Fibroblast of skin of right quadriceps (primary cell): Measurements from ENCODE around the gene UGT3A1.
"Not testable (repeated sequence)": the region's sequence is repeated elsewhere in the genome, so short reads cannot be mapped to it uniquely, and the experiment has no call there.

ENCODE experiments used
- DNase-seq: peaks from one replicate; pipeline ENCODE4 v3.0.0-alpha.2; 2013

The UGT3A1 gene, protein sequence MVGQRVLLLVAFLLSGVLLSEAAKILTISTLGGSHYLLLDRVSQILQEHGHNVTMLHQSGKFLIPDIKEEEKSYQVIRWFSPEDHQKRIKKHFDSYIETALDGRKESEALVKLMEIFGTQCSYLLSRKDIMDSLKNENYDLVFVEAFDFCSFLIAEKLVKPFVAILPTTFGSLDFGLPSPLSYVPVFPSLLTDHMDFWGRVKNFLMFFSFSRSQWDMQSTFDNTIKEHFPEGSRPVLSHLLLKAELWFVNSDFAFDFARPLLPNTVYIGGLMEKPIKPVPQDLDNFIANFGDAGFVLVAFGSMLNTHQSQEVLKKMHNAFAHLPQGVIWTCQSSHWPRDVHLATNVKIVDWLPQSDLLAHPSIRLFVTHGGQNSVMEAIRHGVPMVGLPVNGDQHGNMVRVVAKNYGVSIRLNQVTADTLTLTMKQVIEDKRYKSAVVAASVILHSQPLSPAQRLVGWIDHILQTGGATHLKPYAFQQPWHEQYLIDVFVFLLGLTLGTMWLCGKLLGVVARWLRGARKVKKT

DNA sequence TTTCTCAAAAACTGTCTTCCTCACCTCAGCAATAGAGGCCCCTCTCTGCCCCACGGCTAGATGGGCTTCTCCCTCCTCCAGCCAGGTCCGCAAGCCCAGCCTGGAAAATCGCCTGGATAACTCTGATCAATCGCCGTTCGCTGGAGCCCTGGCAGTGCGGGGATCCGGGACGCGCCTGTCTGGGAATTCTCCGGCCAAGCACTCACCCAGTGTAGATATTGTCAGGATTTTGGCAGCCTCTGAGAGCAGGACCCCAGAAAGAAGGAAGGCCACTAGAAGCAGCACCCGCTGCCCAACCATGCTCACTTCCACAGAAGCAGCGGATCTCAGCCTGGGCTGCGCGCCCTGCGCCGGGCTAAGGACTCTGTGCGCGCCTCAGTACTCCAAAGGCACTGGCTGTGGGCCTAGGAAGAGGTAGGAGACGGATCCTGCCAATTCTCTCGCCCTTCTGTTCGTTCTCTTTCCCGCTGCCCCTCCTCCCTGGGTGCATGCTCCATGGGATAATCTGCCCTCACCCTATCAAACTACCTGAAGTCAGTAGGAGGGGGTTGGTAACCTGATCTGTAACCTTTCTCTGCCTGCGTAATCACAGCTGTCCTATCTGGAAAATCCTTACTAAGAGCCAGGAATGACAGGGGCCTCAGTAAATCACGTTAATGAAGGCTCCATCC is at the start of gene UGT3A1:
Gene UGT3A1 (minus strand): TSS at position 450 of the 671 bp plus-strand sequence. CDS start 150 bp downstream, at position 300.
- no peak for DNase-seq

DNA sequence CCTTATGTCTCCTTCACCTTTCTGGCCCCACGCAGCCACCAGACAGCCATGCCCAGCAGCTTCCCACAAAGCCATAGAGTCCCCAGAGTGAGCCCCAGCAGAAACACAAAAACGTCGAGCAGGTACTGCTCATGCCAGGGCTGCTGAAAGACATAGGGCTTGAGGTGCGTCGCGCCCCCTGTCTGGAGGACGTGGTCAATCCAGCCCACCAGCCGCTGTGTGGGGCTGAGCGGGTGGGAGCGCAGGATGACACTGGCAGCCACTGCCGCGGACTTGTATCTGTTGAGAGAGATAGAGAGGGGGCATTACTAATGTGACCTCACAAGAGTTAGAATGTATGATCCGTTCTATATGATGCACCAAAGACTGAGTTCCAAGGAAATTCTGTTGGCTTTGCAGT is 44.5 kb upstream of the UGT3A1 start:
- DNase-seq, result no peak

- DNase-seq, result not testable (repeated sequence)
Measured at GRCh38 chr5:36034536-36035134, 43.4 kb upstream of the UGT3A1 start.

- DNase-seq, result no peak
Measured at GRCh38 chr5:36033486-36033885, 42.3 kb upstream of the UGT3A1 start.

GRCh38 chr5:36033047-36033446 is 41.9 kb upstream of the UGT3A1 start:
- DNase-seq, result no peak

DNA sequence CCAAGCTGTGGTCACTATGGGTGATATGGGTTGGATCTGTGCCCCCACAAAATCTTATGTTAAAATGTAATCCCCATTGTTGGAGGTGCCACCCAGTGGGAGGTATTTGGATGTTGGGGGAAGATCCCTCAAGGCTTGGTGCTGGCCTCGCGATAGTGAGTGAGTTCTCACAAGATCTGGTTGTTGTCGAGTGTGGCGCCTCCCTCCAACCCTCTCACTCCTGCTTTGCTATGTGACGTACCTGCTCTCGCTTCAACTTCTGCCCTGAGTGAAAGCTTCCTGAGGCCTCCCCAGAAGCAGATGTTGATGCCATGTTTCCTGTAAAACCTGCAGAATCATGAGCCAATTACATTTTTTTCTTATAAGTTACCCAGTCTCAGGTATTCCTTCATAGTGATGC is 40.0 kb upstream of the UGT3A1 start:
- DNase-seq, result no peak

DNA sequence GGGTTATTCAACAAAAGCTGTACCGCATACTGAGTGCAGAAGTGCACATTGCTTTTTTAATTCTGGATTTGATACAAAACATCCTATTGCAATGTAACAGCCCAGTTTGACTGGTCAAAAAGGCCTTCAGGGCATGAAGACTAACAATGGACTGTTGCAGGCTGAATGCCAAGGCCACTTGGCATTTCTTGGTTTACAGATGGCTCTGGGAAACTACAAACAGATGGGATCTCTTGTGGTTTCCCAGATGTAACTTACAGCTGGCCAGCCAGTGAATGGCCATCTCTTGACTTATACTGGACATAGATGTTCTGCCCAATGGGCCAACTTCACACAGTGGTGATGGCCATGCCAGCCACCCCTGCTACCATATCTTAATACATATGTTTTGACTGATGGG is 38.7 kb upstream of the UGT3A1 start:
- no peak for DNase-seq

DNA sequence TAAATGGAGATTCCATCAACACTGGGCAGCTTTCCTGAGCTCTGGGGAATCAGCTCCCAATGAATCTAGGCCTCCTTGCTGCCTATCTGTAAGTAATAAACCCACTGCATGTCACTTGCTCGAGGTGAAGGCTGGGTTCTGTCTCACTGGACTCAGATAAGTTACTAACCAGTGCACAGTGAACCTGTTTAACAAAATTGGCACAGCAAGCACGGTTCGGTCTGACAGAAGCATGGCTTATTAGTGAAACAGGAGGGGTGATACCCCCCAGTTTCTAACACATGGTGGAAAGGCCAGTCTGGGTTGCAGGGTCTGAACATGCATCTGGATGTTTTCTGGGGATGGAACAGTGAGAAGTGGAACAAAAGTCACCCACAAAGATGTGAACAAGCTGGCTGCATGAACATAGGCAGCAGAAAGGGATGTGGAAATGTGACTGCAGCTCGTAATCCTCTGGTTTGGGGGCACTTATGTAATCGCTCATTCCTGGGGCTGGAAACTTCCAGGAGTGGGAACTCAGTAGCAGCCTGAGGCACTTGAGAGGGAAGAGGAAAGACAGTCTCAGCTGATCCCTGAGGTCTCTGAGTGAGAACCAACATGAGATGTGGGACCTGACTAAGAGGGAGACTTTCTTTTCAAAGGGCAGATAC is 37.8 kb upstream of the UGT3A1 start:
- no peak for DNase-seq

- DNase-seq, result no peak
Measured at GRCh38 chr5:36027711-36028110, 36.5 kb upstream of the UGT3A1 start.

- DNase-seq, result no peak
Measured at GRCh38 chr5:36026706-36027465, 35.7 kb upstream of the UGT3A1 start.

GRCh38 chr5:36022246-36022645 is 31.1 kb upstream of the UGT3A1 start:
- not testable (repeated sequence) for DNase-seq

- DNase-seq, result not testable (repeated sequence)
Measured at GRCh38 chr5:36019584-36019983, 28.4 kb upstream of the UGT3A1 start.

DNA sequence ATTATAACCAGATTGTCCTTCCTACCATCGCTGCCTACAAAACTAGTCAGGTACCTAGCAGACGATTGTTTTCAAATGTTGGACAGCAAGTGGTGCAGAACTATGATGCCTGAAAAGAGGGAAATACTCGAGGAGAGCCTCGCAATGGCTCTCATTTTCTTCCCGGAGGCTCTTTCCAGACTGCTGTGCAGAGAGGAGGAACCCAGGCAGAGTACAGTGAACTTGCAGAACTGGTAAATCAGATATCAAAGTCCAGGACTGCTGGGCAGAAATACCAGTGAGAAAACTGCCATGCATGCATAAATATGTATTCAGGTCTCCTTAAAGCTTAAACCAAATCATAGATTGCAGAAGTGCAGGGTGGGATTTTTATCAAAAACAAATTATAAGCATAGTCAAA is 26.4 kb upstream of the UGT3A1 start:
- no peak for DNase-seq

- no peak for DNase-seq
Measured at GRCh38 chr5:36017004-36017403, 25.8 kb upstream of the UGT3A1 start.

DNA sequence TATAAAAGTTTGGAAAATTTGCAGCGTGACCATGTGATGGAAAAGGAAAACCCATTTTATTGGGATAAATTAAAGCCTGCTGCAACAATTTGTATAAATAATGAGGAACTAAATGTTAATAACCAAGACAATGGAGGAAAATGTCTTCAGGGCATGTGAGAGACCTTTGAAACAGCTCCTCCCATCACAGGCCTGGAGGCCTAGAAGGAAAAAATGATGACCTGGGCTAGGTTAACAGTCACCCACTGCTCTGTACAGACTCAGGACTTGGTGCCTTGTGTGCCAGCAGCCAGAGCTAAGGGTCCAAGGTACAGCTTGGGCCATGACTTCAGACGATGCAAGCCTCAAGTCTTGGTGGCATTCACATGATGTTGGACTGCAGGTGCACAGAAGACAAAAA is 22.0 kb upstream of the UGT3A1 start:
- DNase-seq, result no peak

DNA sequence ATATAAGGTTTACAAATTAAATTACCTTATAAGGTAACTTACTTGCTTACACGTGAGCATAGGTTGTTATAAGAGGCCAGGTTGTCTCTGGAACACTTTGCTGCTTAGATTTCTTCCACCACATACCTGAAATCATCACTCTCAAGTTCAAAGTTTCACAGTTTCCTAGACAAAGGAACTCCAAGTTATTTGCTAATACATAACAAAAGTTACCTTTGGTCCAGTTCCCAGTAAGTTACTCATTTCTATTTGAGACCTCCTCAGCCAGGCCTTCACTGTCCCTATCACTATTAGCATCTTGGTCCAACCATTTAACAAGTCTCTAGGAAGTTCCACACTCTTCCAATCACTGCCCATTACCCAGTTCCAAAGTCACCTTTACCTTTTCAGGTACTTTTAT is 18.5 kb upstream of the UGT3A1 start:
- no peak for DNase-seq

DNA sequence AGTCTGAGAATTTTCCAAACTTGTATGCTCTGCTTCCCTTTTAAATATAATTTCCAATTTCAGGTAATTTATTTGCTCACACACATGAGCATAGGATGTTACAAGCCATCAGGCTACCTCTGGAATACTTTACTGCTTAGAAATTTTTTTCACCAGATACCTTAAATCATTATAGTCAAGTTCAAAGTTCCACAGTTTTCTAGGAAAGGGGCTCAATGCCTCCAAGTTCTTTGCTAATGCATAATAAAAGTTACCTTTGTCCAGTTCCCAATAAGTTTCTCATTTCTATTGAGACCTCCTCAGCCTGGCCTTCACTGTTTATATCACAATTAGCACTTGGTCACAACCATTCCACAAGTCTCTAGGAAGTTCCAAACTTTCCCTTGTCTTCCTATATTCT is 16.2 kb upstream of the UGT3A1 start:
- no peak for DNase-seq

DNA sequence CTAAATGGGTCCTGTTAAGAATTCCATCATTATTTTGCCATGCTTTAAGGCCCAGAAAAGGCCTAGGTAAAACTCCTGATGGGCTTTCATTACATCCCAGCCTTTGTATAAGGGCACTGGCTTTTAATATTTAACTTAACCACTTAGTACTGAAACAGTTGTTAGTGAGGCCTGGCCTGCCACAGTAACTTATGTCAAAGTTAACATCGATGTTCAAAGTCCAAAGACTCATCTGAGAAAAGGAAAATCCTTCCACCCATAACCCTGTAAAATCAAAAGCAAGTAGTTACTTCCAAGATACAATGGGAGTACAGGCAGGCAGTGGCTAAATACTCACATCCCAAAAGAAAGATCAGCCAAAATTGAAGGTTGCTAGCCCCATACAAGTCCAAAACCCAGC is 15.0 kb upstream of the UGT3A1 start:
- DNase-seq, result no peak

DNA sequence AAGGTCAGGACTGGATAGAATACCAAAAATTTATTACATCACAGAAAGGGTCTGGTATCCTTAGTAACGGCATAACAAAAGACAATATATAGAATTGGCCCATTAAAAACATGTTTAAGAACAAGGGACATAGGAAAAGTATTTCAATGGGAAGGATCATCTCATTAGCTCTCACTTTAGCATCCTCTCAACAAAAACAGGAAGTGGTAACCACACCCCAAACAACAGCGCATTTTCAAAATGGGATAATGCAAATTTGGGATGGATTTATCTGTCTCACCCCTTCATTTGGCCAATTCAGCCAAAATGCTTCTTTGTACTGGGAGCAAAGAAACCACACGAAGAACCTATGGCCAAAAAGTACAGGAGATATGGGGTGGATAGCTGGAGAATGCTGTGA is 9.8 kb upstream of the UGT3A1 start:
- DNase-seq, result no peak

DNA sequence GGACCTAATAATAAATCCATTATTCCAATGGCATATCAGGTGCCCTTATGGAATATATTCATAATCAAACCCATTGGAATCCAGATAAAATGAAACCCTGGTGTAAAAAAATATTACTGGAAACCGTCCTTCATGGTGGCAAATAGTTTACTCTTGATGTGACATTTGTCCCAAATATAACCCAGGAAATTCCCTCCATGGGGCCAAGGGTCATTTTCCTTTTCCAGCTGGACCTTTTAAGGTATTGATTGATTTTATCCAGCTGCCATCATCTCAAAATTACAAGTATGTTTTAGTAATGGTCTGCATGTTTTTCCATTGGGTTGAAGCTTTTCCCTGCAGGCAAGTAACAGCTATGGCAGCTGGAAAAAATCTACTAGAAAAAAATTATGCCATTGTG is 8.4 kb upstream of the UGT3A1 start:
- DNase-seq, result no peak

DNA sequence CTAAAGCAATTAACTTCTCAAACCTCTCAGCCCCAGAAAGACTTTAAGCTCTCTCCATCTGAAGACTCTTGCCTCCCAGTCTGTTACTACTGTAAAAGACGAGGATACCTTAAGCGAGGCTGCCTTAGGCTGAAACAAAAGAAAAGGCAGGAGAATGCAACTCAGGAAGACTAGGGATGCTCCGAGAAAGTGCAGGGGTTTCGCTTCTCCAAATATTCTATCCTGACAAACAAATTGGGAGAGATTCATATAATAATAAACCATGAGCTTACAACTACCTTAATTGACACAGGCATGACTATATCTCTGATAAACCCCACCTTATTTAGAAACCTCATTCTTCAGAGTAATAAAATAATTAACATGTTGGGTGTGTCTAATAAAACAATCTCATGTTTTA is 4.9 kb upstream of the UGT3A1 start:
- no peak for DNase-seq

DNA sequence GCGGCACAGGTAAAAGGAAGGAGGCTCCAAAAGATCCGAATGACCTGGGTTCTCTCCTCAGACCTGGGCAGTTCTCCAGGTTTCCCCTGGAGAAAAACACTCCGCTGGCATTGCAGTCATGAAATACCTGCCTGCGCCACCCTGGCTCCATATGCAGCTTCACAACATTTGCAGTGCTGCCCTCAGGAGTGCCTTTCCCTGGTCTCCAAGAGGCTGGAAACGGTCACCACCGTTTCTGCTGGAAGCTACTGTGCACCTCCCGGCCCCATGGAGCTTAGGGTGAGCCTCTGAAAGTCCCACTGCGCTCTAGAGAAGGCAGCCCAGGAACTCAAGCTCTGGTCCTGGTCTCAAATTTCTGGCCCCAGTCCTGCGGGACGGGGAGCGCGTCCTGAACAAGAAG is 670 bp downstream of the UGT3A1 start:
- DNase-seq, result no peak

DNA sequence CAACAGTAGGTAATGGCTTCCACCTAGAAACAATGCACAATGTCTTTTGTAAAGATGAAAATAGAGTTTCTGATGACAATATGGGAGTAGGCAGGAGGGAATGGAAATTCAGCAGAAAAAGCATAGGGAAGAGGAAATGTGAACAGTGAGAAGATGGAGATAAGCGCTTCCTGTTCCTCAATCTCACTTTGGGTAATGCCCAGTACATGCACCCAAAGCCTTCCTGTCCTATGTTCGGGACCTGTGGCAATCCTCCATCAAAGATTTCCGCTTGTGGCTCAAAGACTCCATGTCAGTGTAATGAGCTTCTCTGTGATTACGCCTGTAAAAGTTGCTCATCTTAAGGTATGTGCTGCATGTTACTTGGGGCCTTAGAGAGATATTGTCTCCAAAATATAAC is 2.7 kb downstream of the UGT3A1 start:
- no peak for DNase-seq
